ENCODE results near the gene NAA25. TPM values are rescaled to one million over a fixed set of nuclear protein-coding genes. Genes with fewer than 3 reads are reported as not detected.
"Not testable (repeated sequence)": the region's sequence is repeated elsewhere in the genome, so short reads cannot be mapped to it uniquely, and the experiment has no call there.

The NAA25 gene
- polyA plus RNA-seq, 1 donor from 2014 or later: 30.7 TPM

GRCh38 chr12:112103758-112104503, 4.7 kb downstream of the NAA25 start:
- H3K27me3 ChIP-seq (ENCODE audit: insufficient read depth, low read depth, low read length): no peaks in the 10 kb centered on the region
- no peak overlapping the region for H3K4me2 ChIP-seq (ENCODE audit: low read length)
- no peaks in the 10 kb centered on the region for H4K20me1 ChIP-seq (ENCODE audit: insufficient read depth)
- H3K27ac ChIP-seq (ENCODE audit: low read length): no peak overlapping the region
- H3K36me3 ChIP-seq (ENCODE audit: insufficient read depth, low read length): no peaks in the 10 kb centered on the region
- TF ChIP-seq REST (IDR thresholded peaks at IDR 0.05; ENCODE audit: borderline replicate concordance) (no peak), EP300 (conservative IDR thresholded peaks at IDR 0.05; ENCODE audit: poor library complexity, severe bottlenecking) (no peak), TAF1 (IDR thresholded peaks at IDR 0.05; ENCODE audit: low read depth) (no peak), POLR2AphosphoS5 (IDR thresholded peaks at IDR 0.05) (no peak), EZH2 (IDR thresholded peaks at IDR 0.05; ENCODE audit: borderline replicate concordance, insufficient read depth, low read length, poor library complexity, severe bottlenecking) (no peak), RAD21 (conservative IDR thresholded peaks at IDR 0.05) (no peak), CTCF (IDR thresholded peaks at IDR 0.05; ENCODE audit: poor library complexity, severe bottlenecking) (no peak), SMC3 (conservative IDR thresholded peaks at IDR 0.05; ENCODE audit: poor library complexity) (no peak), MXI1 (conservative IDR thresholded peaks at IDR 0.05; ENCODE audit: poor library complexity, severe bottlenecking) (no peak)
- no peaks in the 10 kb centered on the region for H3K9me2 ChIP-seq (ENCODE audit: insufficient read depth, low read length)
- no peak overlapping the region for H2AFZ ChIP-seq (ENCODE audit: low read depth, low read length)
- H3K9me3 ChIP-seq (ENCODE audit: low read length): no peaks in the 10 kb centered on the region
- no peak overlapping the region for H3K4me3 ChIP-seq (ENCODE audit: low read length)
- peaks cover 63% of the 10 kb centered on the region for H3K79me2 ChIP-seq (replicated peaks; ENCODE audit: insufficient read depth, low read length)
- no peaks in the 10 kb centered on the region for H3F3A ChIP-seq (ENCODE audit: insufficient read depth, low read length, poor library complexity, severe bottlenecking)
- H3K9ac ChIP-seq (ENCODE audit: low read length): no peak overlapping the region

GRCh38 chr12:112102746-112103145, 5.8 kb downstream of the NAA25 start:
- not testable (repeated sequence) for H3K36me3 ChIP-seq (ENCODE audit: insufficient read depth, low read length); H4K20me1 ChIP-seq (ENCODE audit: insufficient read depth); H3K9me3 ChIP-seq (ENCODE audit: low read length); H3K27ac ChIP-seq (ENCODE audit: low read length); H3K4me2 ChIP-seq (ENCODE audit: low read length); H3F3A ChIP-seq (ENCODE audit: insufficient read depth, low read length, poor library complexity, severe bottlenecking); H3K9ac ChIP-seq (ENCODE audit: low read length); H3K4me3 ChIP-seq (ENCODE audit: low read length); H3K9me2 ChIP-seq (ENCODE audit: insufficient read depth, low read length); H3K27me3 ChIP-seq (ENCODE audit: insufficient read depth, low read depth, low read length); H2AFZ ChIP-seq (ENCODE audit: low read depth, low read length)
- H3K79me2 ChIP-seq (replicated peaks; ENCODE audit: insufficient read depth, low read length): peaks cover 54% of the 10 kb centered on the region
